Stimulated activated CD8-positive, alpha-beta memory T cell treated with anti-CD3 and anti-CD28 coated beads, Interleukin-7, amount 100 ng/mL, for 1 hour (primary cell): ENCODE data around the gene DPP4.
"Not testable (repeated sequence)": the region's sequence is repeated elsewhere in the genome, so short reads cannot be mapped to it uniquely, and the experiment has no call there.

Experiments used
- DNase-seq, 2 donors: peaks; one replicate each; pipeline ENCODE4 v3.0.0-alpha.2; 2020; ENCODE audit warnings: low read depth in 2 of 2

DPP4 gene

GRCh38 chr2:161988589-161988988 is 85.4 kb downstream of the DPP4 start:
- no peak for DNase-seq

DNA sequence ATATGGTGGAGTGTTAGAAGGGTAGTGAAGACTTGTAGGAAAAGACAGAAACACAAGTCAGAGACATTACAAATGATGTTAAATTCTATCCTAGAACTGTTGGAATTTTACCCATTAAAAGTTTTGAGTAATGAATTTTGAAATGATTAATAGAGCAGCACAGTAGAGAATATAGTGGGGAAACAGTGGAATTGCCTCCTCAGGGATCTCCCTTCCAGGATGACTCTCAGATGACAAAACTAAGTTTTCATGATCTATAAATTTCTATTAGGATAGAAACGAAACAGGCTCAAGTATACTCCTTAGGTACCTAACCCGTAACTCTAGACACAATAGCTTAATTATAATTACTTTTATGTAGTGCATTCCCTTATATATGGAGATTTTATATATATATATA is 86.7 kb downstream of the DPP4 start:
- no peak for DNase-seq

DNA sequence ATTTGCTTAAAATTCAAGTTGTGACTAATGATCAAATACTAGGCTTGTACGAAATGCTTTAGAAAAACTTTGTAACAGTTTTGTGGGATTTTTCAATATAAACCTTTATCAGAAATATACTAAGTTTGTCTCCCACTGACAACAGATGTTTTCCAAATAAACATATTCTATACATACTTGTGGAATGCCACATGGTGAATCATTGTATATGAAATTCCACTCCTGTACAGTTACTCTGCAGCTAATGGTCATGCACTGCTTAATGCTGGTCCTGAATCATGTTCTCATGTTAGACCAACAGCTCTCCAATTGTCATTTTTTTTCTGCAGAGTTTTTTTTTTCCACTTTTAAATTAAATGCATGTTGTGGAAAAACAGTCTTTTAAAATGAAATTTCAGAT is 90.1 kb downstream of the DPP4 start:
- DNase-seq = no peak

DNA sequence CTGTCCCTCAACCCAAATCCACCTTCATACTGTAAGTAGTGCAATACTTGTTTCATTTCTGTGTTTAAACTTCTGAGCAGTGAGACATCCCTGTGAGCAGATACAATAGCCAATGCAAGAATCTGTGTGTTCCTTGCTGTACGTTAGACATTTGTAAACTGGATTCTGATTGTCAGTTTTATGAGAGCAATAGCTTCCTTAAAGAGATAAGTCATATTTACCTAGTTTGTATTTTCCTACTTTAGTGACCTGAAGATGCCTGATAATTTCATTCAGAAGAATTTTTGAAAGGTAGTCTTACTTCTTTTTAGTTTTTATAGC is 90.7 kb downstream of the DPP4 start:
- DNase-seq = no peak

DNA sequence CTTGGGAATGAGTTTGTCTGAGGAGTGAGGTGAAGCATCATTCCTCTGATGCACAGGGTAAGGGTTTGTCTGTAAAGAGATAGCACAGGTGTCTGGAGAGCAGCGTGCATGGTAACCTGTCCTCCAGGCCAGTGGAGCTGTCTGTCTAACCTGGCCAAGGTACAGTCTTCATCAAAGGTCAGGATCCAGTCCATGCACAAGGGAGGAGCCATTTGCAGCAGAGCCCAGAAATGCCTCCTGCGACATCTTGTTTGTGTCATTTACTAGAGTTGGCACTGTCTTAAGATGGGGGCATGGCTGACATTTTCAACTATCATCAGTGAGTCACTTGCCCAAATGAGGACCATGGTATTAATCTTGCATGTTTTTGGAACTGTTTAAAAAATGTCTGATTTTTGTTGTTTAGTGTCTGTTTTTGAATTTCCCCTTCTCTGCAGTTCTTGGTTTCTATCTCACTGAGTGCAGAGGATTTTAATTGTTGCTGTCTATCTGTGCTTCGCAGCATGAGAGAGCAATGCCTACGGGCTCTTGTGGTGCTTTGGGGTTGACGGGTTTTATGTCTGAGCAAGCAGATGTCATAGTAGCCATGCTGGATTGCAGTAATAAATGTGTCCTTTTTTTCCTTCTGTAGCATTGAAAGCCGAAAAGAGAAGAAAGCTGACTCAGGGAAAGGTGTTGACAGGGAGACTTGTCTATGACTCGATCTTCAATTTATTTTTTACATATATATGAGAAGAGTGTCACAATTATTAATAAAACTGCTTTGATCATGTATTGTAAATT is 91.3 kb downstream of the DPP4 start:
- DNase-seq = no peak

DNA sequence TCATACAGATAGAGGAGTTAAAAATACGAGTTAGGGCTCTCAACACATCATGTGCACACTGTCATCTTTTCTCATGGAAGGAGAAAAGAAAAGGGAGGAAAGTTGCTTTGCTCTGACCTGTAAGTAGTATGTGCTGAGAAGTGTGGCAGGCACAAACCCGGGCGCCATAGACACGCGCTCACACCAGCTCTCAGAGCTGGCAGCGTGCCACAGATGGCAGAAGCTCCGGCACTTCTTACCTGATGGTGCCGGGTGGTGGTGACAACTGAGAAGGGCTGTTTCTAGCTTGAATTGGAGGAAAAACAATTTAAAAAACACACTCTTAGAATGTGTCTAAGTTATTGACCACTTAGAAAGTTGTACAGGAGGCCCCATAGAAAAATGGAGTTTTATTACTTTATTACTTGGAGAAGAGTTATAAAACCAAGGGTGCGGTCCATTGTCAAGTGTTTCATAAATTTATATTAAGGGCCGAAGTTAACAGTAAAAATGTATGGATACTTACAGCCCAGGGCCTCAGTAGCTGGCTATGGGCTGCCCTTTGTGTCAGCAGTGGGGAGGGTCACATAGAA is 92.2 kb downstream of the DPP4 start:
- no peak for DNase-seq

GRCh38 chr2:161980976-161981375 is 93.0 kb downstream of the DPP4 start:
- DNase-seq = no peak

DNA sequence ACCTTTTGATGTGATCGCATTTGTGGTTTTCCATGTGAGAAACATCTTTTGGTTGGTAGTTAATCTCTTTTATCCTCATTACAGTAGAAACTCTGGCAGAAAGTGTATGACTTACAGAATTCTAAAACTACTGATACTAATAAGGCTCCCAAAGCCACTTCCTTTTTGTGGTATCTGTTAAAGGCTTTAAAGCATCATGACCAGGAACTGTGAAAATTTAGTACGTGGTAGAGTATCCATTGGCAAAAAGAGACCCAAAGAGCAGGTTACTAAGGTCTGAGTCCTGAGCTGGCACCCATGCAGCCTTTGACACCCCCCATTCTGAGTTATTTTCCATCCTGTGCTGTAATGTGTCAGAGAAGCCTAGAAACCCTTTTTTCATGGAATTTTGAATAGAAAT is 94.5 kb downstream of the DPP4 start:
- no peak for DNase-seq

GRCh38 chr2:161977926-161978325 is 96.1 kb downstream of the DPP4 start:
- DNase-seq = not testable (repeated sequence)

DNA sequence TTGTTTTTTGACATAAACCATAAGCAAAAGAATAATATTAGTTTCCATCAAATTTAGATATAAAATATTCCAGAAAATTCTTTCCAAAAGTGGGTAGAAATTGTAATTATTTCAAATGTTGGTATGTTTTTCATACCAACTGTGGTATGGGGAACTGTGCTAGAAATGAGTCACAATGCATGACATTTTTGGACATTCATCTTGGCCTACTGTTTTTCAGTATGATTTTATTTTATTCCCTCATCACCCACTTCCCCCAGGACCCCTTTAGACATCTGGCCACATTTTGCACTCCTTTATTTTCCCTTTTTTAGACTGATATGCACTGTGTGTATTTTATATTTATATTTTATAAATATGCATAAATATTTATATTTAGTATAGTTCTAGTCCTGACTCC is 97.1 kb downstream of the DPP4 start:
- DNase-seq = no peak

GRCh38 chr2:161976295-161976694 is 97.7 kb downstream of the DPP4 start:
- no peak for DNase-seq

GRCh38 chr2:161975813-161976160 is 98.2 kb downstream of the DPP4 start:
- DNase-seq = no peak

GRCh38 chr2:161975062-161975812 is 98.8 kb downstream of the DPP4 start:
- DNase-seq = no peak

GRCh38 chr2:161974461-161974860 is 99.6 kb downstream of the DPP4 start:
- DNase-seq = no peak

GRCh38 chr2:161972866-161973265 is 101.1 kb downstream of the DPP4 start:
- DNase-seq = no peak

DNA sequence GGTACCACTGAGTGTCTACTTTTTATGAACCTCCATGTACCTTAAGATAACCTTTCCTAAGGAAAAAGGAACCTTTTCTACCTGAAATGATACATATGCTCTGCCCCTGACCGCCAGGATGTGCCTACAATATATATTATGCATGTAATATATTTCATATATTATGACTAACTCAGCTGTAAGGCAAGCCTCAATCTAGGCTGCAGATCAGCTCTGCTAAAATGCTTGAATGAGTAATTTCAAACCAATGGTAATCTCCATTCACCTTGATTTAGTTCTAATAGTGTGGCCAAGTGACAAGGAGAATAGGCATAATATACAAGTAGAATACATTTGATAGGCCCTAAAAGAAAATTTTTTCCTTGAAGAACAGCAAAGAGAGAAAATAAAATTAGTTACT is 101.8 kb downstream of the DPP4 start:
- no peak for DNase-seq

DNA sequence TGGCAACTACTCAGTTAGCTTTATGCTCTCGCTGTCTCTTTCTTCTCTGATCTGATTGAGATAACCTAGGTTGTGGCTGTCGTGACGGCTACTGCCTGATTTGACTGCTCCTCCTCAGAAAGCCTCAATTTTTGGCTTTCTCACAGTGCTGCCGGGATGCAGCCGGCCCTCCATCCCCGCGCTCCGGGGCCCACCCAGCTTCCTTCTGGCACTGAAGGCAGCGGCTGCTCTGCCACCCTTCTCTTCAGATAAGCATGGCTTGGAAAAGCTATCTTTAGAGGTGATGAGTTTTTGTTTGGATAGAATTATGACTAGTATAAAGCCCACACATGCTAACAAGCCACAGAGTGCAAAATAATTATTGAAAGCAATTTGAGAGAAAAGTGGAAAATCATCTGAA is 102.5 kb downstream of the DPP4 start:
- no peak for DNase-seq

DNA sequence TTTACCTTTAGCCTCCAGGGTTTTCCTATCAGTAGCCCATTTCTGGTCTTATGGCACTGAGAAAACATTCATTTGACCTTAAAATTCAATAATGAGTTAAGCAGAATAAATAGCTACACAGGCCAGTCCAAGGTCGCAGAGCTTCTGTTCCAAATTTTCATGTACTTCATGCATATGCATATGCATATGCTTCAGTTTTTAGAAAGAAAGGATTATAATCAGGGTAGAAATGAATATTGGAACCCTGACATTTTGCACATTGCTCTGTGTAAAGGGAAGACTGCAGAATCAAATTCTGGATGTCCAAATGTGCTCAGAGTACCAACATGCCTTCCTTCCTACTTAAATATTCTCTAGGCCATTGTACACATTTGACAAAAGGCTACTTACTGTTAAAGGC is 104.9 kb downstream of the DPP4 start:
- no peak for DNase-seq

DNA sequence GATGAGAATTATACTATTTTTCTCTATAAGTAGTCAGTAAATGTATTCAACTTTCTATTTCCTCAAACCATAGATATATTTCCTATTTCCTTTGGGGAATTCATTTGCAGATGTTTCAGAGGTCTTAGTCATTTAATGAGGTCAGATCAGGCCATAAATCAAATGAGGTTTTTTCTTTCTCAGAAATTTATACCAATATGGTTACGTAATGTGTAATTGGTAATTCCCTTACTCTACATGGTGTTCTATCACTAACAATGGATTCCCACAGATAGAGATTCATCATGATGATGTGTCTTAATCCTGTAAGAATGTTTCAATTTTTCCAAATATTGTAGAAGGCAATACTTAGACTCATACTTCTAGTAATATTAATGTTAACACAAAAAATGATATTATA is 108.0 kb downstream of the DPP4 start:
- DNase-seq = no peak

- no peak for DNase-seq
These were observed 109.9 kb downstream of the DPP4 start for GRCh38 chr2:161964160-161964559.

GRCh38 chr2:161962160-161962559 is 111.9 kb downstream of the DPP4 start:
- DNase-seq = no peak

DNA sequence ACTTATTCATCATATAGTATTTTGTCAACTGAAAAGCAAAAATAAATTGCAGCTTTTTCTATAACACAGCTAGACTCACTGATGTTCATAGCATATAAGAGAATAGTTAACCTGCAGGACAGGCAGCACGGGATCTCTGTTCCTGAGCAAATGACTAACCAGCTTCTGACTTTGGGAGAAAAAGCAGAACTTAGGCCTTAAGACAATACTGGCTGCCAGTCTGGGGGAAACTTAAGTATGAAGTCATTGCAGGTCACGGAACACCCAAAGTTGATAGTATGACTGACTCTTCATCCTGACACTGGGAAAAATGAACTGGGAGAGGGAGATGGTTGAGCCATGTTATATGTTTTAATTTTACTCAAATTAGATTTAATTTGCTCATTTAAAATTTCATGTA is 113.0 kb downstream of the DPP4 start:
- DNase-seq = no peak

- no peak for DNase-seq
These were observed 117.3 kb downstream of the DPP4 start for GRCh38 chr2:161956738-161957137.
